Lung (tissue), 12 donors: ENCODE results near the gene RTEL1. TPM values are rescaled to one million over a fixed set of nuclear protein-coding genes. Genes with fewer than 3 reads are reported as not detected.

ENCODE experiments used
- ATAC-seq: fragments of 200-7000 bp; cut with Tn5 transposase; one replicate; pipeline ENCODE4 v1.9.1; 2020; ENCODE audit warnings: moderate number of reproducible peaks; ENCODE audit not compliant: insufficient read depth, low FRiP score
- DNase-seq, 3 donors: peaks; one replicate each; pipeline ENCODE4 v3.0.0-alpha.2; 2013 to 2017
- H3K27ac ChIP-seq, 2 donors: one replicate each; pipeline ENCODE4 v1.5.1; 2013; ENCODE audit warnings: mild to moderate bottlenecking in 2 of 2, moderate library complexity in 2 of 2, control low read depth in 1 of 2, inconsistent platforms in 1 of 2, low read depth in 1 of 2, low read length in 1 of 2
- H3K27me3 ChIP-seq, 3 donors: one replicate each; pipeline ENCODE4 v1.5.1; 2013; ENCODE audit warnings: low read length in 2 of 3; ENCODE audit not compliant: control insufficient read depth in 3 of 3, insufficient read depth in 3 of 3
- H3K36me3 ChIP-seq, 4 donors: one replicate each; pipeline ENCODE4 v1.5.1; 2013; ENCODE audit warnings: low read length in 4 of 4, mild to moderate bottlenecking in 1 of 4, moderate library complexity in 1 of 4; ENCODE audit not compliant: control insufficient read depth in 4 of 4, insufficient read depth in 4 of 4
- H3K4me1 ChIP-seq, 5 donors: one replicate each; pipeline ENCODE4 v1.5.1; 2013; ENCODE audit warnings: low read length in 5 of 5, mild to moderate bottlenecking in 2 of 5, moderate library complexity in 1 of 5; ENCODE audit not compliant: control insufficient read depth in 5 of 5, insufficient read depth in 5 of 5
- H3K4me3 ChIP-seq: one replicate; pipeline ENCODE4 v1.5.1; 2013; ENCODE audit warnings: mild to moderate bottlenecking, control low read depth, moderate library complexity
- H3K9ac ChIP-seq, 2 donors: one replicate each; pipeline ENCODE4 v1.5.1; 2013; ENCODE audit warnings: low read length in 2 of 2, control low read depth in 1 of 2; ENCODE audit not compliant: insufficient read depth in 1 of 2
- H3K9me3 ChIP-seq, 4 donors: one replicate each; pipeline ENCODE4 v1.5.1; 2013; ENCODE audit warnings: low read length in 3 of 4, mild to moderate bottlenecking in 1 of 4, moderate library complexity in 1 of 4; ENCODE audit not compliant: control insufficient read depth in 4 of 4, insufficient read depth in 3 of 4
- CTCF ChIP-seq: IDR thresholded peaks from 2 replicates; pipeline ENCODE4 v1.5.1; 2012; ENCODE audit warnings: mild to moderate bottlenecking; ENCODE audit errors: control extremely low read depth, extremely low read depth
- WGBS, 2 donors: extraction: QIAGEN DNeasy Blood & Tissue Kit; methylation state at CpG; one replicate each; pipeline ENCODE4 v1.1.7; 2013; 5-methylcytosine and 5-hydroxymethylcytosine counted together
- polyA plus RNA-seq, 2 donors: library from polyadenylated mRNA; stranded (reverse); fragments of 200-250 nt; gene quantifications; one replicate each; pipeline ENCODE4 v1.2.1, GENCODE V29; 2013
- total RNA-seq, 2 donors: library from RNA; depleted of rRNA in 1 of 2; stranded (reverse); fragments of >200 nt in 1 of 2; gene quantifications; one replicate each; pipeline ENCODE4 v1.2.1, GENCODE V29; 2014 to 2021
- donor health status: control.
- donor health status: control.
- donor health status: Bipolar disorder and iron deficiency.
- donor health status: healthy.
- donor health status: DM: yes; HTN: yes; CAD: no.

The RTEL1 gene
- total and polyA plus RNA-seq, 4 donors, result 12.4 to 45.8 (median 17.7) TPM

GRCh38 chr20:63734111-63734945, 76.2 kb downstream of the RTEL1 start:
- 91 to 92% methylated on average over 25 of the region's 25 CpGs for WGBS, 2 donors
- Histone ChIP-seq H3K9me3 (no peaks in the 10 kb centered on the region), H3K27me3 (no peaks in the 10 kb centered on the region), H3K36me3 (peaks cover 0 to 40% (median 7%) of the 10 kb centered on the region in 4 donors), H3K4me3 (no peak overlapping the region), H3K27ac (no peak overlapping the region), H3K4me1 (peaks cover 0 to 13% (median 2%) of the 10 kb centered on the region in 5 donors), H3K9ac (no peak overlapping the region)
- DNase-seq, result no peak
- TF ChIP-seq CTCF, result no peak
- no peak for ATAC-seq

- no peak overlapping the region for H3K27ac ChIP-seq
- H3K27me3 ChIP-seq, result no peaks in the 10 kb centered on the region
- H3K36me3 ChIP-seq, result peaks cover 0 to 37% (median 7%) of the 10 kb centered on the region in 4 donors
- no peak overlapping the region for H3K9ac ChIP-seq
- H3K4me1 ChIP-seq, result peaks cover 0 to 13% (median 2%) of the 10 kb centered on the region in 5 donors
- ATAC-seq, result no peak
- H3K9me3 ChIP-seq, result no peaks in the 10 kb centered on the region
- no peak for TF ChIP-seq CTCF
- H3K4me3 ChIP-seq, result no peak overlapping the region
- no peak for DNase-seq
- WGBS, 2 donors, result 88 to 93% methylated on average over 47 to 48 of the region's 48 CpGs
These were observed 77.1 kb downstream of the RTEL1 start for GRCh38 chr20:63734946-63735858.

- no peaks in the 10 kb centered on the region for H3K27me3 ChIP-seq
- no peaks in the 10 kb centered on the region for H3K9me3 ChIP-seq
- H3K4me3 ChIP-seq, result no peak within 1 kb of the TSS
- H3K27ac ChIP-seq, result no peak within 1 kb of the TSS
- peaks cover 0 to 36% (median 10%) of the 10 kb centered on the region in 4 donors for H3K36me3 ChIP-seq
- H3K9ac ChIP-seq, result no peak within 1 kb of the TSS
- DNase-seq (no peak), ATAC-seq (no peak)
- H3K4me1 ChIP-seq, result peaks cover 0 to 15% (median 2%) of the 10 kb centered on the region in 5 donors
- WGBS, 2 donors, result 69 to 81% methylated on average over 31 of the region's 31 CpGs
- no peak for TF ChIP-seq CTCF
These were observed 78.0 kb downstream of the RTEL1 start, which contains the start of gene LIME1 for GRCh38 chr20:63735859-63736718. Gene LIME1, plus strand, starts transcription at chr20:63736664. Its CDS starts 886 bp downstream, at chr20:63737550.
